SU-DHL-6 (cell line): ENCODE data around the gene C2orf81.

ENCODE experiments used
- EZH2phosphoT487 ChIP-seq: fragments of 200-600 bp; sonication (generic), shearing (Covaris generic); conservative IDR thresholded peaks from 2 replicates; pipeline ENCODE4 v1.6.1; 2018; ENCODE audit warnings: mild to moderate bottlenecking, antibody characterized with exemption, low read length, moderate library complexity, mixed read lengths
- TF ChIP-seq, protein P1 (sequence below): fragments of 200-600 bp; sonication (generic); IDR thresholded peaks from one replicate; pipeline ENCODE4 v1.5.1; 2017; ENCODE audit warnings: antibody characterized with exemption, mild to moderate bottlenecking, low read length, moderate library complexity; ENCODE audit not compliant: insufficient read depth, poor library complexity, severe bottlenecking

DNA sequence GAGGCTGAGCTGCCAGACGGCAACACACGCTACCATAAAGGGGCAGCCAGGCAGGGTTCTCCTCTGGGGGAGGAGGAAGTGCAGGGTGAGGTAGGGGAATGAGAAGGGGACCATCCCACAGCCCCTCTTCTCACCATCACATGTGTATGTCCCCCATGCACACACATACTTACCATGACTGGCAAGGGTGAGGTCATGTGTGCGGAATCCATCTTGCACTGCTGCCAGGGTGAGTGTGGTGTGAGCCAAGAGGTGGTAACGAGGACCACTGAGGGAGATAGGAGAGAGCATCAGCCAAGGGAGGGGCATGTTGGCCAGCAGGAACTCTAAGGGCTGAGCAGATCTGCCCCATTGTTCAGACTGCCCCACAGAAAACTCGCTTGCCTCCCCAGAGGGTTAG, 7.3 kb upstream of the C2orf81 start:
- TF ChIP-seq, protein P1, sequence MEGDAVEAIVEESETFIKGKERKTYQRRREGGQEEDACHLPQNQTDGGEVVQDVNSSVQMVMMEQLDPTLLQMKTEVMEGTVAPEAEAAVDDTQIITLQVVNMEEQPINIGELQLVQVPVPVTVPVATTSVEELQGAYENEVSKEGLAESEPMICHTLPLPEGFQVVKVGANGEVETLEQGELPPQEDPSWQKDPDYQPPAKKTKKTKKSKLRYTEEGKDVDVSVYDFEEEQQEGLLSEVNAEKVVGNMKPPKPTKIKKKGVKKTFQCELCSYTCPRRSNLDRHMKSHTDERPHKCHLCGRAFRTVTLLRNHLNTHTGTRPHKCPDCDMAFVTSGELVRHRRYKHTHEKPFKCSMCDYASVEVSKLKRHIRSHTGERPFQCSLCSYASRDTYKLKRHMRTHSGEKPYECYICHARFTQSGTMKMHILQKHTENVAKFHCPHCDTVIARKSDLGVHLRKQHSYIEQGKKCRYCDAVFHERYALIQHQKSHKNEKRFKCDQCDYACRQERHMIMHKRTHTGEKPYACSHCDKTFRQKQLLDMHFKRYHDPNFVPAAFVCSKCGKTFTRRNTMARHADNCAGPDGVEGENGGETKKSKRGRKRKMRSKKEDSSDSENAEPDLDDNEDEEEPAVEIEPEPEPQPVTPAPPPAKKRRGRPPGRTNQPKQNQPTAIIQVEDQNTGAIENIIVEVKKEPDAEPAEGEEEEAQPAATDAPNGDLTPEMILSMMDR: no peak
- TF ChIP-seq EZH2phosphoT487: no peak
